OCI-LY7 (cell line): ENCODE data around the gene MROH7. TPM values are rescaled to one million over a fixed set of nuclear protein-coding genes. Genes with fewer than 3 reads are reported as not detected.

Experiments used
- BruUV-seq: library from RNA; stranded (reverse); fragments of 400-500 nt; replicated peaks from 2 replicates; lab custom pipeline; 2021; lab: Mats Ljungman, UMichigan
- CTCF ChIA-PET: fragments of 300-600 bp; sonication (Branson Sonifier 250); formaldehyde crosslinking; loops from one replicate; lab custom pipeline; 2022; ENCODE audit warnings: antibody characterized with exemption; ENCODE audit not compliant: unreplicated experiment; lab: Charles Lee
- POLR2A ChIA-PET: fragments of 300-600 bp; sonication (Branson Sonifier 250); formaldehyde crosslinking; loops from one replicate; lab custom pipeline; 2022; ENCODE audit warnings: antibody characterized with exemption; lab: Charles Lee
- DNase-seq: peaks from one replicate; pipeline ENCODE4 v3.0.0-alpha.2; 2015; ENCODE audit warnings: low spot score
- H2AFZ ChIP-seq: fragments of 200-600 bp; sonication (generic), shearing (Covaris generic); 2 replicates; pipeline ENCODE4 v1.6.1; 2014; ENCODE audit warnings: mild to moderate bottlenecking, antibody characterized with exemption, low read length, moderate library complexity
- H3K27ac ChIP-seq: fragments of 200-600 bp; sonication (generic); 2 replicates; pipeline ENCODE4 v1.5.1; 2014; ENCODE audit warnings: mixed run types, low read depth, mild to moderate bottlenecking, moderate library complexity, low read length, inconsistent platforms; ENCODE audit not compliant: poor library complexity, severe bottlenecking
- H3K36me3 ChIP-seq: fragments of 200-600 bp; sonication (generic); 2 replicates; pipeline ENCODE4 v1.6.1; 2014; ENCODE audit warnings: mild to moderate bottlenecking, antibody characterized with exemption, low read length, moderate library complexity, mixed read lengths; ENCODE audit not compliant: insufficient read depth
- H3K4me1 ChIP-seq: fragments of 200-600 bp; sonication (generic); 2 replicates; pipeline ENCODE4 v1.5.1; 2014; ENCODE audit warnings: mild to moderate bottlenecking, low read length; ENCODE audit not compliant: insufficient read depth, poor library complexity, severe bottlenecking
- H3K4me2 ChIP-seq: fragments of 200-600 bp; sonication (generic); 2 replicates; pipeline ENCODE4 v1.6.1; 2014; ENCODE audit warnings: mild to moderate bottlenecking, low read length
- H3K4me3 ChIP-seq: fragments of 200-600 bp; sonication (generic); 2 replicates; pipeline ENCODE4 v1.5.1; 2014; ENCODE audit warnings: mild to moderate bottlenecking, low read depth, low read length; ENCODE audit not compliant: poor library complexity, severe bottlenecking
- H3K79me2 ChIP-seq: fragments of 200-600 bp; sonication (generic); 2 replicates; pipeline ENCODE4 v1.6.1; 2016; ENCODE audit warnings: low read depth, mild to moderate bottlenecking, low read length, moderate library complexity, mixed read lengths; ENCODE audit not compliant: insufficient read depth
- H3K9me2 ChIP-seq: fragments of 200-600 bp; sonication (generic); 2 replicates; pipeline ENCODE4 v1.6.1; 2016; ENCODE audit warnings: mild to moderate bottlenecking, low read length, mixed read lengths; ENCODE audit not compliant: insufficient read depth
- H3K9me3 ChIP-seq: fragments of 200-600 bp; sonication (generic); 2 replicates; pipeline ENCODE4 v1.6.1; 2014; ENCODE audit warnings: mild to moderate bottlenecking, mixed run types, low read length, mixed read lengths
- H4K20me1 ChIP-seq: fragments of 200-600 bp; sonication (generic); 2 replicates; pipeline ENCODE4 v1.6.1; 2014; ENCODE audit warnings: mild to moderate bottlenecking, antibody characterized with exemption, low read length, moderate library complexity, mixed read lengths; ENCODE audit not compliant: insufficient read depth
- CTCF ChIP-seq: fragments of 200-600 bp; sonication (generic); conservative IDR thresholded peaks from 2 replicates; pipeline ENCODE4 v1.5.1; 2014; ENCODE audit warnings: mild to moderate bottlenecking, antibody characterized with exemption, low read length, moderate library complexity, mixed read lengths
- EZH2phosphoT487 ChIP-seq: fragments of 200-600 bp; sonication (generic); IDR thresholded peaks from 2 replicates; pipeline ENCODE4 v1.6.1; 2018; ENCODE audit warnings: low read depth, borderline replicate concordance, mild to moderate bottlenecking, mixed run types, antibody characterized with exemption, low read length, moderate library complexity, mixed read lengths
- intact Hi-C: fragments of 100-400 bp; cut with micrococcal nuclease; formaldehyde crosslinking; loops from one replicate; pipeline ENCODE4 v1.10.0; 2022; ENCODE audit not compliant: unreplicated experiment
- total RNA-seq, 2 experiments: library from RNA; depleted of rRNA in 1 of 2; stranded (reverse); fragments of >200 nt in 1 of 2; shearing (Covaris generic) in 1 of 2; gene quantifications; 2 replicates each; pipeline ENCODE4 v1.2.3, GENCODE V29; 2014 to 2022

Gene MROH7
- total RNA-seq, 2 experiments from 2014 or later: not detected

- Histone ChIP-seq H3K79me2 (no peaks in the 10 kb centered on the region), H2AFZ (no peak overlapping the region), H3K36me3 (no peaks in the 10 kb centered on the region), H4K20me1 (no peaks in the 10 kb centered on the region), H3K9me3 (no peaks in the 10 kb centered on the region), H3K4me1 (no peaks in the 10 kb centered on the region), H3K9me2 (no peaks in the 10 kb centered on the region), H3K27ac (no peak overlapping the region), H3K4me2 (no peak overlapping the region), H3K4me3 (no peak overlapping the region)
- intact Hi-C loops: no loop called here
- BruUV-seq: no TSS peak
- CTCF ChIA-PET: interaction anchor here (0.9 kb wide), 1 partner anchor 9 kb away, joined by 4 read pairs; no protein-coding TSS in a partner anchor
- TF ChIP-seq EZH2phosphoT487 (no peak), CTCF (no peak)
- no peak for DNase-seq
- POLR2A ChIA-PET: no interaction called here
Measured at GRCh38 chr1:54678776-54679643, 37.4 kb downstream of the MROH7 start.

DNA sequence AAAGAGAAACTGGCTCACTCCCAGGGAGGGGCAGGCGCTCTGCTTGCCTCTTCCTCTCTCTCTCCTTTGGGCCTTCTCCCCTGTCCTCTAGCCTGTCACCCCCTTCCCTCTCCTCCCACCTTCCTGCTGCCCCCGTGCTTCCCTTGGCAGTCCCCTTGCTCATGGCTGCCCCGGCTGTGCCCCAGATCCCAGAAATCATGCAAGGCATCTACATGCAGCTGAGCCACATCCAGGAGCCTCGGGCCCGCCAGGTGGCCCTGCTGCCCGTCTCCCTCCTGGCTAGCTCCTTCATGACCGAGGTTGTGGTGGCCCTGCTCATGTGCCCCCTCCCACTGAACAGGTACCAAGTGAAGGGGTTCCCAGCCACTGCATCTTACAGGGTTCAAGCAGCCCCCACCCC lies 38.1 kb downstream of the MROH7 start:
- Histone ChIP-seq H3K4me3 (no peak overlapping the region), H3K4me2 (no peak overlapping the region), H3K9me3 (no peaks in the 10 kb centered on the region), H3K27ac (no peak overlapping the region), H3K4me1 (no peaks in the 10 kb centered on the region), H3K79me2 (no peaks in the 10 kb centered on the region), H2AFZ (no peak overlapping the region), H4K20me1 (no peaks in the 10 kb centered on the region), H3K36me3 (no peaks in the 10 kb centered on the region), H3K9me2 (no peaks in the 10 kb centered on the region)
- ChIA-PET CTCF (interaction anchor here (0.9 kb wide), 1 partner anchor 10 kb away, joined by 4 read pairs; no protein-coding TSS in a partner anchor), POLR2A (no interaction called here)
- no peak for DNase-seq
- TF ChIP-seq EZH2phosphoT487 (no peak), CTCF (no peak)
- no TSS peak for BruUV-seq
- intact Hi-C loops: no loop called here

GRCh38 chr1:54680387-54680786 lies 38.8 kb downstream of the MROH7 start:
- H3K36me3 ChIP-seq: no peaks in the 10 kb centered on the region
- no peak for DNase-seq
- CTCF ChIA-PET: no interaction called here
- no peak overlapping the region for H2AFZ ChIP-seq
- no peaks in the 10 kb centered on the region for H3K4me1 ChIP-seq
- H4K20me1 ChIP-seq: no peaks in the 10 kb centered on the region
- TF ChIP-seq CTCF: no peak
- no peak for TF ChIP-seq EZH2phosphoT487
- no peak overlapping the region for H3K4me3 ChIP-seq
- no TSS peak for BruUV-seq
- POLR2A ChIA-PET: interaction anchor here (0.8 kb wide), 1 partner anchor 1943 kb away, joined by 3 read pairs; no protein-coding TSS in a partner anchor
- intact Hi-C loops: no loop called here
- no peaks in the 10 kb centered on the region for H3K9me3 ChIP-seq
- no peaks in the 10 kb centered on the region for H3K9me2 ChIP-seq
- H3K79me2 ChIP-seq: no peaks in the 10 kb centered on the region
- H3K4me2 ChIP-seq: no peak overlapping the region
- H3K27ac ChIP-seq: no peak overlapping the region
